ENCODE results near the gene TMPRSS11E. TPM values are rescaled to one million over a fixed set of nuclear protein-coding genes. Genes with fewer than 3 reads are reported as not detected.
"Not testable (repeated sequence)": the region's sequence is repeated elsewhere in the genome, so short reads cannot be mapped to it uniquely, and the experiment has no call there.

TMPRSS11E gene
- total and polyA plus RNA-seq, 2 experiments from 2014 or later, result 1.7 to 1.8 TPM

DNA sequence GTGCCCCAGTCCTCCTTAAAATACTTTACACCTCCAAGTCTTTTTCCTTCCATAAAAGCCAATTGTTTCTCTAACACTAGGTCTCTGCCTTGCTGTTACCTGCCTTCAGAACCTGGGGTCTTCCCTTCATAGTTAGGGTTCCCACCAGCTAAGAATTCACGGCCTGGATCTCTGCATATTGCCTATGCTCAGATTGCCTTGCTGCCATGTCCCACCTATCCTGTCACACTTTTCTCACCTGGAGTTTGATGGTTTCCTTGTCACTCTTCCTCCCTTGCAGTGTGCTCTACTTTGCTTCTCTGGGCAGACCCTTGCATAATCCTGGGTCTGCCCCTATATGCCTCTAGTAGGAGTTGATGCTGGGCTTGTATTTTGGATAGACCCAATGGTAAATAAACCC is 36.6 kb upstream of the TMPRSS11E start:
- TF ChIP-seq EZH2 (IDR thresholded peaks at IDR 0.05; ENCODE audit: borderline replicate concordance), result no peak
- TF ChIP-seq CTCF (IDR thresholded peaks at IDR 0.05; ENCODE audit: poor library complexity), result no peak
- no peak for TF ChIP-seq EZH2phosphoT487 (IDR thresholded peaks at IDR 0.05; ENCODE audit: low read depth, severe bottlenecking, unreplicated experiment)
- WGBS (ENCODE audit: low lambda C conversion rate, missing lambda C conversion rate), result 95% methylated on average over 1 of the region's 1 CpG
- no peaks in the 10 kb centered on the region for H4K20me1 ChIP-seq (ENCODE audit: insufficient read depth, poor library complexity, severe bottlenecking)
- no peak overlapping the region for H3K4me2 ChIP-seq
- no peak overlapping the region for H2AFZ ChIP-seq
- DNase-seq (ENCODE audit: low spot score), result no peak
- H3K4me3 ChIP-seq, result no peak overlapping the region
- H3K4me1 ChIP-seq (ENCODE audit: insufficient read depth), result no peaks in the 10 kb centered on the region
- no peaks in the 10 kb centered on the region for H3K9me2 ChIP-seq (replicated peaks; ENCODE audit: insufficient read depth)
- H3K27ac ChIP-seq, result no peak overlapping the region
- H3K36me3 ChIP-seq (replicated peaks; ENCODE audit: insufficient read depth, low read depth), result no peaks in the 10 kb centered on the region
- no peaks in the 10 kb centered on the region for H3K27me3 ChIP-seq
- no peaks in the 10 kb centered on the region for H3K79me2 ChIP-seq
- H3K9me3 ChIP-seq (ENCODE audit: low read depth), result no peaks in the 10 kb centered on the region

GRCh38 chr4:68412031-68412430 is 35.2 kb upstream of the TMPRSS11E start:
- not testable (repeated sequence) for H3K27me3 ChIP-seq; H3K9me2 ChIP-seq (replicated peaks; ENCODE audit: insufficient read depth); H3K79me2 ChIP-seq; H3K4me1 ChIP-seq (ENCODE audit: insufficient read depth); DNase-seq (ENCODE audit: low spot score); H3K36me3 ChIP-seq (replicated peaks; ENCODE audit: insufficient read depth, low read depth); H4K20me1 ChIP-seq (ENCODE audit: insufficient read depth, poor library complexity, severe bottlenecking); H3K9me3 ChIP-seq (ENCODE audit: low read depth); H3K4me2 ChIP-seq; H2AFZ ChIP-seq; H3K4me3 ChIP-seq; H3K27ac ChIP-seq
- 97% methylated on average over 2 of the region's 2 CpGs for WGBS (ENCODE audit: low lambda C conversion rate, missing lambda C conversion rate)

DNA sequence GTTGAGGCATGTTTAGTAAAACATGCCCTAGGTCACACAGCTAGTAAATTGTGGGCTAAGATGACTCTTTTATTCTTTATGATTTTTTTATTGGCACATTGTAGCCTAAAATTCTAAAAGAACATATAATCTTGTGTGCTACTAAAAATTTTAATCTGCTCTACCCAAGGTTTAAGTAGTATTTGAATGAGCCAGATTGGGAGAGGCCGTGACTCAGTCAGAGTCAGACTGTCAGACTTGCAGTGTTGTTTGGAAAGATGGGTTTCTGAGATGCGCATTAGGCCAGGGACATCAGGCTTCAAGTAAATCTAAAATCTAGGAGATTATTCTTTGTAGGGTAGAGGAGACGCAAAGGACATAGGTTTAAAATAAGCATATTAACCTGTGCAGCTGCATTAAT is 30.7 kb upstream of the TMPRSS11E start:
- no peaks in the 10 kb centered on the region for H3K9me3 ChIP-seq (ENCODE audit: low read depth)
- no peak overlapping the region for H3K27ac ChIP-seq
- H3K27me3 ChIP-seq, result no peaks in the 10 kb centered on the region
- H4K20me1 ChIP-seq (ENCODE audit: insufficient read depth, poor library complexity, severe bottlenecking), result no peaks in the 10 kb centered on the region
- no peaks in the 10 kb centered on the region for H3K36me3 ChIP-seq (replicated peaks; ENCODE audit: insufficient read depth, low read depth)
- H3K79me2 ChIP-seq, result no peaks in the 10 kb centered on the region
- TF ChIP-seq EZH2 (IDR thresholded peaks at IDR 0.05; ENCODE audit: borderline replicate concordance) (no peak), CTCF (IDR thresholded peaks at IDR 0.05; ENCODE audit: poor library complexity) (no peak), EZH2phosphoT487 (IDR thresholded peaks at IDR 0.05; ENCODE audit: low read depth, severe bottlenecking, unreplicated experiment) (no peak)
- H3K4me3 ChIP-seq, result no peak overlapping the region
- no peaks in the 10 kb centered on the region for H3K4me1 ChIP-seq (ENCODE audit: insufficient read depth)
- no peak overlapping the region for H3K4me2 ChIP-seq
- H2AFZ ChIP-seq, result no peak overlapping the region
- H3K9me2 ChIP-seq (replicated peaks; ENCODE audit: insufficient read depth), result no peaks in the 10 kb centered on the region
- DNase-seq (ENCODE audit: low spot score), result no peak
- 51% methylated on average over 3 of the region's 3 CpGs for WGBS (ENCODE audit: low lambda C conversion rate, missing lambda C conversion rate)

DNA sequence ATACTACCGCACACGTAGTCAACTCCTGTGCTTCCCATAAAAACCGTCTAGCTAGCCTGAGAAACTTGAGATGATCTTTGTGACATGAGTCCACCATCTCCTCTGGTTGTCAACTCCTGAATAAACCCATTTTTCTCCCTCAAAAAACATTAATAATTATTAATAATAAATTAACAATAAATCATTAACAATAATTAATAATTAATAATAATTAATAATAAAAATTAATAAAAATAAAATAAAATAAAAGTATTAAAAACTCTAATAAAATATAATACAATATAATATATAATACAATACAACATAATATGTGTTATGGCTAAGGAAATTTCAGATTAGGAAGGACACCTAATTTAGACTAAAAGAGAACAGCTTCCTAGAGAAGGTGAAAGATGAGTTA is 20.7 kb upstream of the TMPRSS11E start:
- DNase-seq (ENCODE audit: low spot score), result no peak
- H3K9me2 ChIP-seq (replicated peaks; ENCODE audit: insufficient read depth), result no peaks in the 10 kb centered on the region
- 95% methylated on average over 3 of the region's 3 CpGs for WGBS (ENCODE audit: low lambda C conversion rate, missing lambda C conversion rate)
- H3K4me2 ChIP-seq, result no peak overlapping the region
- H3K79me2 ChIP-seq, result no peaks in the 10 kb centered on the region
- no peak overlapping the region for H2AFZ ChIP-seq
- H4K20me1 ChIP-seq (ENCODE audit: insufficient read depth, poor library complexity, severe bottlenecking), result no peaks in the 10 kb centered on the region
- no peak overlapping the region for H3K27ac ChIP-seq
- TF ChIP-seq EZH2 (IDR thresholded peaks at IDR 0.05; ENCODE audit: borderline replicate concordance) (no peak), EZH2phosphoT487 (IDR thresholded peaks at IDR 0.05; ENCODE audit: low read depth, severe bottlenecking, unreplicated experiment) (no peak), CTCF (IDR thresholded peaks at IDR 0.05; ENCODE audit: poor library complexity) (no peak)
- no peaks in the 10 kb centered on the region for H3K4me1 ChIP-seq (ENCODE audit: insufficient read depth)
- H3K4me3 ChIP-seq, result no peak overlapping the region
- H3K36me3 ChIP-seq (replicated peaks; ENCODE audit: insufficient read depth, low read depth), result no peaks in the 10 kb centered on the region
- H3K27me3 ChIP-seq, result no peaks in the 10 kb centered on the region
- no peaks in the 10 kb centered on the region for H3K9me3 ChIP-seq (ENCODE audit: low read depth)

Data from hepatocyte (in vitro differentiated cells).